ENCODE results near the gene AMACR. TPM values are rescaled to one million over a fixed set of nuclear protein-coding genes. Genes with fewer than 3 reads are reported as not detected.

The AMACR gene
- total RNA-seq, 2 experiments from 2014 or later: 8.6 to 10.1 TPM

DNA sequence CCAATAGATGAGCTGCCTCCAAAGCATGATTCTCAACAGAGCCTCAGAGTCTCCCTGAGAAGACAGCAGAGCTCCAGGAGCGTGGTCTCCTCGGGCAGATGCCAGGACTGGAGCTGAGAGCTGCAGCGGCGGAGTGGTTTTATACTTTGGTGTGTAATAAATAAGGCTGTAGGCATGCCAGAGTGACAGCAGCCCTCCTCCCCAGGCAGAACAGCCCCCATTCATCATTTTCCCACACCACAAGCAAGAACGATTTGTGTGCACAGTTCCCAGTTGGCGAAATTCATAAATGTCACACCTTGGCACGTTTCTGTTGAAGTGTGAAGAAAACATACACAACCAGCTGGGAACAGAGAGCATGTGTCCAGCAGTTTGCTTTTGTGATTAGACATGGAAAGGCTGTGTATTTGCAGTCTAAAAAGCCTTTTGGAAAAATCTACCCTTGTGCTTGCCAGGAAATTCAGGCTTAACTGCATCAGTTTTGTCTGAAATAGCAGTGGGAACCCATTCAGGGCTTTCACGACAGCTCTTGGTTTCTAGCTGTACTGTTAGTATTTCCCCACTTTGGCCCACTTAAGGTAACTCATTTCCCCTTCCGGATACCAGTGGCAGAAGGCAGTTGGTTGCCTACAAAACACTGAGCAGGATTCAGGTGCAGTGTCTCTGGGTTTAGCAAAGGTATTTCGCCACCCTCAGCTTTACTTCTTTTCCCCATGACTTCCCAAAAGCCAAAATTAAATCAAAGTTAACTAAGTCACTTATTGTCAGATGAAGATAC is 35.4 kb upstream of the AMACR start, which contains the start of gene C1QTNF3:
Gene C1QTNF3 (minus strand): TSS at position 115 of the 778 bp plus-strand sequence. CDS start 88 bp downstream, at position 27.
- no peak within 1 kb of the TSS for H3K27ac Mint-ChIP-seq
- H3K4me1 Mint-ChIP-seq (ENCODE audit: low read depth): no peaks in the 10 kb centered on the region
- intact Hi-C loops (cut with micrococcal nuclease): no loop called here
- no peaks in the 10 kb centered on the region for H3K27me3 Mint-ChIP-seq (ENCODE audit: low read depth)
- peaks cover 5% of the 10 kb centered on the region for H3K36me3 Mint-ChIP-seq (ENCODE audit: low read depth)
- CTCF ChIA-PET: no interaction called here
- H3K9me3 Mint-ChIP-seq: no peaks in the 10 kb centered on the region
- no peak for DNase-seq
- H3K4me3 Mint-ChIP-seq: no peak within 1 kb of the TSS

DNA sequence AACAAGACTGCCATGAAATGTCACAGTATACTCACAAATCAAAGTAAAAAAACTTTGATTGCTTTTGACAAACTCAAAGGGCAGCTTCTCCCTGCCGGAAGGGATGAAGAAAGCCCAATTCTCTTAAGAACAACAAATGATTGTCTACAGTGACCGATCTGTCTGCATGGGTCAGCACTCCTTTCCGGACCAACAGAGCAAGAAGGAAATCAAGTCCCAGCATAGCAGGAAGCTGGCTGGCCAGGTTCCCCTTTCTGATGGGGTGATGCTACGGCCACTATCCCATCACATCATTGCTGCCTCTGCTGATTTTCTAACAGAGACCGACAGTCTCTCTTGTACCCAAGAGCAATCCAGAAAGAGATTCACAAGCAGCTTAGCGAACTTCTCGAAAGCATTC is 34.5 kb upstream of the AMACR start:
- H3K9me3 Mint-ChIP-seq: no peaks in the 10 kb centered on the region
- H3K4me1 Mint-ChIP-seq (ENCODE audit: low read depth): no peaks in the 10 kb centered on the region
- H3K4me3 Mint-ChIP-seq: no peak overlapping the region
- H3K27me3 Mint-ChIP-seq (ENCODE audit: low read depth): no peaks in the 10 kb centered on the region
- CTCF ChIA-PET: no interaction called here
- H3K36me3 Mint-ChIP-seq (ENCODE audit: low read depth): peaks cover 5% of the 10 kb centered on the region
- no peak overlapping the region for H3K27ac Mint-ChIP-seq
- intact Hi-C loops (cut with micrococcal nuclease): no loop called here
- no peak for DNase-seq

DNA sequence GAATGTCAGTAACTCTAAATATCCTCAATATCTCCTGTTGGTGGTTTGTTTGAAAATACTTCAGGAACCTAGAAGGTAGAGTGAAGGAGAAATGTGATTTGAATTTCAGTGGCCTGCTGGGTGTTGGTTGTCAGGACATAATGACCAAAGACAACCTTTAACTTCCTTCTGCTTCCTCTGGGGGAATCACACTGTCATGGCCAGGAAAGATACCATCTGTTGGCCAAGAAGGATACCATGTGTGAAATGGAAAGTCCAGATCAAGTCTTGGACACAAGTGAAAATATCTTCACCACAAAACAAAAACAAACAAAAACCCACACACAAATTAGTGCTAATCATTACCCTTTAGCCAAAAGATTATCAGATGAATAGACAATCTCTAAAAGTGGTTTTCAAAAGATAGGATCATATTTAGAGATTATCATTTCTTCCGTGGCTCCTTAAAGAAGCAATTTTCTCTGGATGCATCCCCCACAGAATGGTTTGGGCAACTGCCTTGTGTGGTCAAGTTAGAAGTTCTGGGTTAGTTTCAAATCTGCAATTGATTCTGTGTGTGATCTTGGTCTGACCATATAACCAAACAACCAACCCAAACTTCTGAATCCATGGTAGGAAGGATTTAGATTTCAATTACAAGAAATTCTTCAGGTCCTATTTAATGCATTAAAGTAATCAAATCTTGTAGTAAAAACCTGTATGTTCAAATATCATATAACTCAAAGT is 33.6 kb upstream of the AMACR start:
- no peaks in the 10 kb centered on the region for H3K4me1 Mint-ChIP-seq (ENCODE audit: low read depth)
- H3K36me3 Mint-ChIP-seq (ENCODE audit: low read depth): peaks cover 6% of the 10 kb centered on the region
- intact Hi-C loops (cut with micrococcal nuclease): no loop called here
- H3K27me3 Mint-ChIP-seq (ENCODE audit: low read depth): no peaks in the 10 kb centered on the region
- no peak overlapping the region for H3K27ac Mint-ChIP-seq
- H3K4me3 Mint-ChIP-seq: no peak overlapping the region
- CTCF ChIA-PET: no interaction called here
- H3K9me3 Mint-ChIP-seq: no peaks in the 10 kb centered on the region
- no peak for DNase-seq

DNA sequence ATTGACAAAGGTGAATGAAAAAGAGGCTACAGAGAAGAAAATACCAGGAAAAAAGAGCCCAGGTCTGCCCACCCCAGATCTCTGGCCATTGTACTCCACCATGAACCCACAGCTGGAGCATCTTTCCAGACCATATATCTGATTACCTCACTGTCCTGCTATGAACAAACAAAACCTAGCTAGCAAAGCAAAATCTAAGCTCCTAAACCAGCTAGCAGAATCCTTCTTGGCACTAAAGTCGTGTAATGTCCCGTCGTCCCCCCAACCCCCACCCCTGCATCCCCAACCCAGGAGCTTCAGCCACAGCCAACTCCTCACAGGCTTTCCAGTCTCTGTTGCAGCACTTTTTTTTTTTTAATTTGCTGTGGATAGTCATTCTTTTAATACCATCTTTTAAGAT is 32.6 kb upstream of the AMACR start:
- peaks cover 9% of the 10 kb centered on the region for H3K36me3 Mint-ChIP-seq (ENCODE audit: low read depth)
- H3K4me1 Mint-ChIP-seq (ENCODE audit: low read depth): no peaks in the 10 kb centered on the region

DNA sequence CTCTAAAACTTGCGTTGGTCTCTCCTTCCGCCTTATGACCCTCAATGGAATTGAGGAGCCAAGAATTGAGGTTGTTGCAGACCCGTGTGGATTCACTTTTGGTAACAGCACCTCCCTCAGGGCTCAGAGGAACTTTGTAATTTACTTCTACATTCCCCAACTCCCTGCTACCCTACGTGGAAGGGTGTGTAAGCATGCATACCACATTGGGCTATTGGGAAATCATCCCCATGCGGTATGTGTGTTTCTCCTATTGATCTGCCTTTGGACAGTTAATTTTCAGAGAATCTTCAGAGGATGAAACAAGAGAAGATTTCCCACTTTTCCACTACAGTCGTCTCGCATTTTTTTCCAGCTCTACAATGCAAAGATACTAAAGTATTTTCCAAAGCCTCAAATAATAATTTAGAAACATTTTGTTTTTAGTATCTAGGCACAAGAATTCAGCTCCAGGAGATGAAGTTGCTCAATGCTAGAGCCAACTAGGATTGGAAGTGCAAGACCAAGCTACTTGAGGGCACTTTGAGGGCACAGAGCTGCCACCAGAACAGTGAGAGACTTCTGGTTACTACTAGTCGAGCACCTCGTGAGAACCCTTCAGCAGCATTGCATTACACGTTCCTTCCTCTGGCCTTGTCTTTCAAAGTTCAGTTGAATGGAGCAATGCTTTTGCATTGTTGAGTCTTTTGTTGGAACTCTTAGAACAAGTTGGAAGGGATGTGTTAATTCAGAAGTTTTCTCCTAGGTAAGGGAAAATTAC is 31.7 kb upstream of the AMACR start:
- Mint-ChIP-seq H3K27ac (no peak overlapping the region), H3K27me3 (ENCODE audit: low read depth) (no peaks in the 10 kb centered on the region), H3K4me1 (ENCODE audit: low read depth) (no peaks in the 10 kb centered on the region), H3K9me3 (no peaks in the 10 kb centered on the region), H3K36me3 (ENCODE audit: low read depth) (peaks cover 11% of the 10 kb centered on the region), H3K4me3 (no peak overlapping the region)
- intact Hi-C loops (cut with micrococcal nuclease): no loop called here
- CTCF ChIA-PET: no interaction called here
- DNase-seq: no peak

More for the DNA sequence above, 32.6 kb upstream of the AMACR start:
- H3K27me3 Mint-ChIP-seq (ENCODE audit: low read depth): no peaks in the 10 kb centered on the region
- intact Hi-C loops (cut with micrococcal nuclease): no loop called here
- no peak for DNase-seq
- H3K27ac Mint-ChIP-seq: no peak overlapping the region
- CTCF ChIA-PET: interaction anchor here (0.6 kb wide), 1 partner anchor 123 kb away, joined by 4 read pairs; no protein-coding TSS in a partner anchor
- no peaks in the 10 kb centered on the region for H3K9me3 Mint-ChIP-seq
- H3K4me3 Mint-ChIP-seq: no peak overlapping the region

DNA sequence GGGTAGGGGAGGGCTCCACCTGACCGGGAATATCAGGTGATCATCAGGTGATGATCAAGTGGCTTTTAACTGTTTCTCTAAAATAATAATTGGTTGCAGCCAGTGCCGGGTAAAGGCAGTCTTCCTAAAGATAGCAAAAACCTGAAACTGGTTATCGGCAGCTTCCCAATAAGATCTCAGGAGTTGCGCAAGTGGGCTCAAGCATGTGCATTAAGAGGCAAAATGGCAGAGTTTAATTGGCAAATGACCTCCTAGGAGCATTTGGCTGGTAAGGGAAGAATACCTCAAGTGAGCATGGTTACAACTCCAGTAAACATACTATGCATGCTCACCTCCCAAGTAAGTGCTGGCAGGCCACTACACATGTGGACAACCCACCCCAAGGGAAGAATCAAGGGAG is 31.0 kb upstream of the AMACR start:
- CTCF ChIA-PET: no interaction called here

DNA sequence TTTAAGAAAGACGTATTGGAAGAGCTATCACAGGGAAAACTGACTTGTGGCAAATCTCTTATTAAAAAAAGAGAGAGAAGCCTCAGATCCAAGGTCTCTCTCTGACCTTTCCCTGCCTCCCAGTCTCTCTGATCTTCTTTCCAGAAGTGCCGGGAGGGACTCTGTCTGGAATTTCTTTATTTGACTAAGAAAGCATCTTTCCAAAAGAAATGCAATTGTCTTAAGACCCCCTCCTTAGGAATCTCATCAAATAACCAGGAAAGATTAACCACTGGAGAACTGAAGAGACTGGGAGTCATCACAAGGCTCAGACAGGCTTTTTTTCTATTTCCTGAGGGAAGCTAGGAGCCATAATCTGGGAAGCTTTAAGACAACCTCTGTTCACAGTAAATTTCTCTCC is 30.5 kb upstream of the AMACR start:
- Mint-ChIP-seq H3K27ac (no peak overlapping the region), H3K27me3 (ENCODE audit: low read depth) (no peaks in the 10 kb centered on the region), H3K9me3 (no peaks in the 10 kb centered on the region), H3K4me3 (no peak overlapping the region), H3K36me3 (ENCODE audit: low read depth) (peaks cover 12% of the 10 kb centered on the region), H3K4me1 (ENCODE audit: low read depth) (no peaks in the 10 kb centered on the region)
- CTCF ChIA-PET: no interaction called here
- no peak for DNase-seq
- intact Hi-C loops (cut with micrococcal nuclease): no loop called here

More for the DNA sequence above, 31.0 kb upstream of the AMACR start:
- H3K4me1 Mint-ChIP-seq (ENCODE audit: low read depth): no peaks in the 10 kb centered on the region
- no peaks in the 10 kb centered on the region for H3K27me3 Mint-ChIP-seq (ENCODE audit: low read depth)
- intact Hi-C loops (cut with micrococcal nuclease): no loop called here
- H3K36me3 Mint-ChIP-seq (ENCODE audit: low read depth): peaks cover 11% of the 10 kb centered on the region
- no peak overlapping the region for H3K4me3 Mint-ChIP-seq
- H3K9me3 Mint-ChIP-seq: no peaks in the 10 kb centered on the region
- no peak overlapping the region for H3K27ac Mint-ChIP-seq
- DNase-seq: no peak

DNA sequence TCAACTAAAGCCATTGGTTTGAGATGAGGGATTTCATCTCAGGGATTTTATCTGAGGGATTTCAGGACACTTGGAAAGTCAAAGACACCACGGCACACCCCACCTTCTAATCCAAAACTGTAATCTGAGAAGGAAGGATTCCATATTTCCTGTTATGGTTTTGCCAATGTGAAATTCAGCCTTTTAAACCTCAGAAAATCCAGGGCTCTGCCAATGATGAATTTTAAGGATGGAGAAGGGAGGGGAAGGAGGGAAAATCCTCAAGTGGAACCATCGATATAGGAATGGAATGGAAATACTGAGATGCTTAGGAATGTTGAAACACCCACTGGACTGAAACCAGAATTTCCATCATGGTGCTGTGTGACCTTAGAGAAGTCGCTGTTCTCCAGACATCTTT is 29.9 kb upstream of the AMACR start:
- no peak for DNase-seq
- Mint-ChIP-seq H3K27me3 (ENCODE audit: low read depth) (no peaks in the 10 kb centered on the region), H3K9me3 (no peaks in the 10 kb centered on the region), H3K27ac (no peak overlapping the region), H3K36me3 (ENCODE audit: low read depth) (peaks cover 14% of the 10 kb centered on the region), H3K4me1 (ENCODE audit: low read depth) (no peaks in the 10 kb centered on the region), H3K4me3 (no peak overlapping the region)
- CTCF ChIA-PET: no interaction called here
- intact Hi-C loops (cut with micrococcal nuclease): no loop called here

DNA sequence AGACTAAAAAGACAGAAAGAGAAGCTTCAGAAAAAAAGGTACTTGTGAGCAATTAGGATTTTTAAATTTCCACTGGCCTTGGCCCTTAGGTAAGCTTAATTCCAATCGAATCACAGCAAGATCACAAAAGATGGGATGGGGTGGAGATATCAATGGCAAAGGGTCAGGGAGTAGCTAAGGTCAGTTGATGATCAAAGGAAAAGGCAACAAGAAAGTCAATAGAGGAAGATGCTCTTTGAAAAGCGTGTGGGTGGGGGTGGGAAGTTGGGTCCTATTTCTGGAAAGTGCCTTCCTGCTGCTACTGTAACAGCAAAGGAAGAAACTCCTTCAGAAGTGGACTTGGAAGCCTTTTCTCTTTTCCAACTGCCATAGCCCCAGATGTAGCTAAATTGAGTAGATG is 27.9 kb upstream of the AMACR start:
- peaks cover 16% of the 10 kb centered on the region for H3K36me3 Mint-ChIP-seq (ENCODE audit: low read depth)
- DNase-seq: no peak
- CTCF ChIA-PET: interaction anchor here (0.7 kb wide), 1 partner anchor 773 kb away, joined by 3 read pairs; no protein-coding TSS in a partner anchor
- no peak overlapping the region for H3K27ac Mint-ChIP-seq
- no peaks in the 10 kb centered on the region for H3K9me3 Mint-ChIP-seq
- H3K27me3 Mint-ChIP-seq (ENCODE audit: low read depth): no peaks in the 10 kb centered on the region
- no peak overlapping the region for H3K4me3 Mint-ChIP-seq
- H3K4me1 Mint-ChIP-seq (ENCODE audit: low read depth): no peaks in the 10 kb centered on the region
- intact Hi-C loops (cut with micrococcal nuclease): no loop called here

DNA sequence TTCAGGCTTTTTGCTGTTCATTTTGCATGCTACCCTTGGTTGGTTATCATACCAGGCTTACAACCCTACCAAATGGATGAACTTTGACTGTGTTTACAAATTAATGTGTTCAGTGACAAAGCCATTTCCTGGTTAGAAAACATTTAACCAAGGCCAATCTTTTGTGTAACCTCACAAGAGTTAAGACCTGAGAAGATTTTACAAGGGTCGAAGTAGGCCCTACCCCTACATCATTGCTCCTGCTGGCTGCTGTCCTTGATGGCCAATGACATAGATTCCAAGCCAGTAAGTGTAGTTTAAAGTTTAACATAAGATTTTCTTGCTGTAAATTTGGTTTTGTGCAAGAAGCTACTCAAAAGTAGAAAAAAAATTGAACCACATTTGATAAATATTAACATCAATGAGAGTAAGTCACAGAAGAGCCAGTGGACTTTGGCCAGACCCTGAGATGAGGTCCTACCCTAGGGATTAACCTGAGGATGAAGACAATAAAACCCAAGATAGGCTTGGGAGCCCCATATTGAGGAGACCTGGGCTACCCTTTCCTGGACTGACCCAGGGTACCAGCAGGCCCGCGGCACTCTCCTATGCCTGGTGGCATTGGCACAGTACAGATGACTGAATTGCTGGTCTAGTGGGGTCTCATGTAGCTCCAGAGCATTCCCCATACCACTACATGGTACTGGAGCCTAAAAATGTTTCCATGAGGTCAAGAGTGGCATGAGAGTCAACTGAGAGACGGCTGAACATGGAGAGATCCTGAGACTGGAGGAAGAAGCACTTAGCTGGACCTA is 26.9 kb upstream of the AMACR start:
- Mint-ChIP-seq H3K27me3 (ENCODE audit: low read depth) (no peaks in the 10 kb centered on the region), H3K36me3 (ENCODE audit: low read depth) (peaks cover 14% of the 10 kb centered on the region), H3K4me3 (no peak overlapping the region), H3K9me3 (no peaks in the 10 kb centered on the region), H3K27ac (no peak overlapping the region), H3K4me1 (ENCODE audit: low read depth) (no peaks in the 10 kb centered on the region)
- CTCF ChIA-PET: no interaction called here
- intact Hi-C loops (cut with micrococcal nuclease): no loop called here
- no peak for DNase-seq

DNA sequence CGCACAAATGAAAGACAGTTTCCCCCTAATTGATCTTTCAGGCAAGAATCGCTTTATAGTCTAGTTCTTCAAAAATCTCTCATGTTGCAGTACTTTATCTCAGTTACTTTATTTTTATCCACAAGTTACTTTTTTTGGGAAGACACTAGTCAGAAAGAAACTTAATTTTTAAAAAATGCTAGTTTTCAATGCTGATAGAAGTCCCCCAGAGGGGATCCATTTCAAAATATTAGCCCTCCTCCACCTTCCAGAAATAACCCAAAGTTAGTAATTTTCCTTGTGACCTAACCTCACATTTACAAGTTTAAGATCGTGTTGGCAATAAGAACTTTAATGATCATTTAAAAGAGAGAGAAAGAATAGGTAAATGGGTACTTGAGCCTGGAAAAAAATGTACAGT is 24.1 kb upstream of the AMACR start:
- no peaks in the 10 kb centered on the region for H3K9me3 Mint-ChIP-seq
- no peaks in the 10 kb centered on the region for H3K27me3 Mint-ChIP-seq (ENCODE audit: low read depth)
- intact Hi-C loops (cut with micrococcal nuclease): no loop called here
- H3K27ac Mint-ChIP-seq: no peak overlapping the region
- CTCF ChIA-PET: no interaction called here
- peaks cover 11% of the 10 kb centered on the region for H3K36me3 Mint-ChIP-seq (ENCODE audit: low read depth)
- H3K4me1 Mint-ChIP-seq (ENCODE audit: low read depth): no peaks in the 10 kb centered on the region
- no peak for DNase-seq
- H3K4me3 Mint-ChIP-seq: no peak overlapping the region

DNA sequence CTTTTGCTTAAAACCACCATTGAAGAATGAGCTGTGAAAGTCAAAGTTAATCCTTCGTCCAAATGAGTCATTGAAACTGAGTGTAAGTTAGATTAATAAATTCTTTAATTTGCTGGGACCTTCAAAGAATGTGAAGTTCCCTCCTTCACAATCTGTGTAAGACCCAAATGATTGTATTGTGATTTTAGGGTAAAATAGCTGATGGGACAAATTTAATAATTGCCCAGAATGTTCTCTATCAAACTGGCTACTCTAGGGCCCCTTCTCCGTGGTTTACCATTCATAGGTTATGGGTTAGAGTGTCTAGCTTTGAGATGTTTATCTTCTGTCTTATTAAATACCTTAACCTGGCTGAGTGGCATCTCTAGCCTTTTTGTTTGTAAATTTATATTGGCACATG is 23.3 kb upstream of the AMACR start:
- Mint-ChIP-seq H3K9me3 (no peaks in the 10 kb centered on the region), H3K4me1 (ENCODE audit: low read depth) (no peaks in the 10 kb centered on the region), H3K27me3 (ENCODE audit: low read depth) (no peaks in the 10 kb centered on the region), H3K36me3 (ENCODE audit: low read depth) (peaks cover 13% of the 10 kb centered on the region), H3K27ac (no peak overlapping the region), H3K4me3 (no peak overlapping the region)
- CTCF ChIA-PET: no interaction called here
- intact Hi-C loops (cut with micrococcal nuclease): no loop called here
- DNase-seq: no peak
